Heart left ventricle (tissue), 16 donors: Measurements from ENCODE around the gene HDAC4. TPM values are rescaled to one million over a fixed set of nuclear protein-coding genes. Genes with fewer than 3 reads are reported as not detected.

ENCODE experiments used
- ATAC-seq, 4 donors: fragments of 200-7000 bp; cut with Tn5 transposase; one replicate each; pipeline ENCODE4 v1.9.1; 2020 to 2022; ENCODE audit warnings: moderate library complexity in 4 of 4, mild to moderate bottlenecking in 3 of 4, moderate number of reproducible peaks in 1 of 4
- DNase-seq, 5 donors: peaks; one replicate each; pipeline ENCODE4 v3.0.0-alpha.2; 2020
- H3K27ac ChIP-seq, 12 donors: fragments of 200-600 bp; sonication (generic) in 4 of 12; one replicate each; pipeline versions ENCODE4 v1.5.0 to v1.8.0; 2016 to 2022; ENCODE audit warnings: mild to moderate bottlenecking in 2 of 12
- H3K27me3 ChIP-seq, 9 donors: fragments of 200-600 bp; sonication (generic) in 2 of 9; one replicate each; pipeline versions ENCODE4 v1.5.1 to v1.8.0; 2016 to 2022; ENCODE audit warnings: mild to moderate bottlenecking in 3 of 9
- H3K36me3 ChIP-seq, 9 donors: fragments of 200-600 bp; sonication (generic) in 2 of 9; one replicate each; pipeline versions ENCODE4 v1.5.0 to v1.8.0; 2018 to 2022; ENCODE audit warnings: mild to moderate bottlenecking in 2 of 9
- H3K4me1 ChIP-seq, 12 donors: fragments of 200-600 bp; sonication (generic) in 4 of 12; one replicate each; pipeline versions ENCODE4 v1.5.0 to v1.8.0; 2016 to 2022; ENCODE audit warnings: mild to moderate bottlenecking in 3 of 12
- H3K4me3 ChIP-seq, 12 donors: fragments of 200-600 bp; sonication (generic) in 4 of 12; one replicate each; pipeline versions ENCODE4 v1.5.0 to v1.8.0; 2017 to 2022; ENCODE audit warnings: mild to moderate bottlenecking in 9 of 12, moderate library complexity in 4 of 12
- H3K9me3 ChIP-seq, 12 donors: fragments of 200-600 bp; sonication (generic) in 4 of 12; one replicate each; pipeline versions ENCODE4 v1.5.0 to v1.8.0; 2016 to 2022; ENCODE audit warnings: mild to moderate bottlenecking in 1 of 12
- CTCF ChIP-seq, 12 donors: fragments of 200-600 bp; sonication (generic) in 4 of 12; IDR thresholded peaks; one replicate each; pipeline versions ENCODE4 v1.5.0 to v1.8.0; 2018 to 2022; ENCODE audit warnings: antibody characterized with exemption in 12 of 12, mild to moderate bottlenecking in 5 of 12
- POLR2A ChIP-seq, 2 donors: fragments of 450-650 bp; IDR thresholded peaks; one replicate each; pipeline ENCODE4 v1.6.1; 2017; ENCODE audit warnings: antibody characterized with exemption in 2 of 2, mild to moderate bottlenecking in 2 of 2, moderate library complexity in 2 of 2
- WGBS, 4 donors: extraction: QIAGEN DNeasy Blood & Tissue Kit in 2 of 4; methylation state at CpG; one replicate each; pipeline versions ENCODE4 v1.1.5 to v1.1.7; 2013 to 2018; 5-methylcytosine and 5-hydroxymethylcytosine counted together
- intact Hi-C, 10 donors: fragments of 100-400 bp; cut with DNase I; formaldehyde crosslinking; loops; one replicate each; pipeline versions ENCODE4 v1.11.1 to v1.14.2; 2022
- polyA plus RNA-seq, 2 donors: library from polyadenylated mRNA; stranded (reverse); fragments of 200-250 nt; gene quantifications; one replicate each; pipeline ENCODE4 v1.2.3, GENCODE V29; 2013
- total RNA-seq, 9 donors: library from RNA; depleted of rRNA in 2 of 9; stranded (reverse); fragments of >200 nt in 2 of 9; fragmentation: NEBNext Ultra II Directional in 3 of 9; extraction: Animal tissue kit (Norgen Biotek cat#: 25700) in 3 of 9; gene quantifications; one replicate each; pipeline versions ENCODE4 v1.1.0 to v1.2.4, GENCODE V29; 2016 to 2023
- donor health status: ischemic (EF 13 %, LVEDD 7.1; RV severe dilation, severe dysfunction).
- donor health status: healthy with polysubstance abuse.
- donor health status: DM: no; HTN: yes; CAD: no.
- donor health status: DM: no; HTN: no; CAD: no.
- donor health status: ischemic (EF 25% LVEDD 6.9; RV normal size, moderate dysfunction).
- donor health status: ischemic (EF 25% LVEDD 5.7; RV mildly dilated, moderate dysfunction).
- donor health status: healthy.
- donor health status: DM: yes; HTN: yes; CAD: no.
- donor health status: ischemic (EF 35%, LVEDD 5.7; RV mildly dilated, moderate dysfunction).
- donor health status: nonischemic (EF 11% LVEDD 7.7; RV severe dilation, severe dysfunction).
- donor health status: DM: yes; HTN: yes; CAD: no.
- donor health status: PGD.
- donor health status: ischemic (EF 29% LVEDD 5.4; RV normal size, mild dysfunction).
- donor health status: nonischemic (EF 23%, LVEDD 6.1; RV moderate dilation, normal function).

Gene HDAC4
- total and polyA plus RNA-seq, 11 donors: 13.9 to 37.6 (median 27.5) TPM

GRCh38 chr2:239279508-239280295 lies 121.1 kb downstream of the HDAC4 start:
- Histone ChIP-seq H3K9me3 (no peaks in the 10 kb centered on the region), H3K4me3 (no peak overlapping the region), H3K27me3 (no peaks in the 10 kb centered on the region), H3K4me1 (peaks cover 1 to 65% (median 40%) of the 10 kb centered on the region in 12 donors), H3K36me3 (peaks cover 0 to 5% (median 0%) of the 10 kb centered on the region in 9 donors), H3K27ac (peak overlapping the region in 7 of 12 donors; percentile 17 to 86 (median 54))
- ATAC-seq (no peak), DNase-seq (peak in 3 of 5 donors; percentile 20 to 24 (median 24))
- TF ChIP-seq POLR2A (IDR thresholded peaks at IDR 0.05): no peak
- TF ChIP-seq CTCF (IDR thresholded peaks at IDR 0.05): no peak
- intact Hi-C loops: loop anchor here in 1 of 10 donors (10.0 kb wide), 1 partner anchor 115 kb away; no protein-coding TSS in a partner anchor
- WGBS, 4 donors: 78 to 86% (median 83%) methylated on average over 20 of the region's 20 CpGs

- Histone ChIP-seq H3K27ac (peak overlapping the region in 5 of 12 donors; percentile 17 to 86 (median 54)), H3K27me3 (no peaks in the 10 kb centered on the region), H3K4me1 (peaks cover 3 to 65% (median 45%) of the 10 kb centered on the region in 12 donors), H3K4me3 (no peak overlapping the region), H3K36me3 (peaks cover 0 to 5% (median 0%) of the 10 kb centered on the region in 9 donors), H3K9me3 (no peaks in the 10 kb centered on the region)
- WGBS, 4 donors: 76 to 82% (median 79%) methylated on average over 4 of the region's 4 CpGs
- DNase-seq: peak in 2 of 5 donors; percentile 9 to 20
- ATAC-seq: no peak
- no peak for TF ChIP-seq CTCF (IDR thresholded peaks at IDR 0.05)
- intact Hi-C loops: no loop called here
Observed at GRCh38 chr2:239278941-239279365, 121.9 kb downstream of the HDAC4 start.

- peak in 1 of 5 donors; percentile 10 for DNase-seq
- TF ChIP-seq POLR2A (IDR thresholded peaks at IDR 0.05): no peak
- TF ChIP-seq CTCF (IDR thresholded peaks at IDR 0.05): no peak
- peak overlapping the region in 2 of 12 donors; percentile 81 to 86 for H3K27ac ChIP-seq
- no peaks in the 10 kb centered on the region for H3K9me3 ChIP-seq
- intact Hi-C loops: no loop called here
- WGBS, 4 donors: 93 to 97% (median 94%) methylated on average over 7 of the region's 7 CpGs
- peaks cover 0 to 3% (median 0%) of the 10 kb centered on the region in 9 donors for H3K36me3 ChIP-seq
- no peaks in the 10 kb centered on the region for H3K27me3 ChIP-seq
- ATAC-seq: no peak
- no peak overlapping the region for H3K4me3 ChIP-seq
- peaks cover 3 to 64% (median 46%) of the 10 kb centered on the region in 12 donors for H3K4me1 ChIP-seq
Observed at GRCh38 chr2:239278361-239278760, 122.5 kb downstream of the HDAC4 start.

- ATAC-seq: no peak
- H3K4me1 ChIP-seq: peaks cover 3 to 69% (median 46%) of the 10 kb centered on the region in 12 donors
Observed at GRCh38 chr2:239277401-239278085, 123.3 kb downstream of the HDAC4 start.

More at GRCh38 chr2:239277401-239278085, 123.3 kb downstream of the HDAC4 start:
- peak in 3 of 5 donors; percentile 16 to 23 (median 20) for DNase-seq
- H3K9me3 ChIP-seq: no peaks in the 10 kb centered on the region
- H3K27me3 ChIP-seq: no peaks in the 10 kb centered on the region
- intact Hi-C loops: no loop called here
- no peaks in the 10 kb centered on the region for H3K36me3 ChIP-seq
- TF ChIP-seq POLR2A (IDR thresholded peaks at IDR 0.05) (no peak), CTCF (IDR thresholded peaks at IDR 0.05) (no peak)
- peak overlapping the region in 1 of 12 donors; percentile 86 for H3K27ac ChIP-seq
- no peak overlapping the region for H3K4me3 ChIP-seq
- 87 to 98% (median 95%) methylated on average over 19 to 27 of the region's 27 CpGs for WGBS, 4 donors
